H1 (cell line): Measurements from ENCODE around the gene LPAR3. TPM values are rescaled to one million over a fixed set of nuclear protein-coding genes. Genes with fewer than 3 reads are reported as not detected.

ENCODE experiments used
- CTCF ChIA-PET: fragments of 300-600 bp; sonication (Branson Sonifier 250); formaldehyde crosslinking; loops from one replicate; lab custom pipeline; 2021; ENCODE audit not compliant: partially characterized antibody; lab: Charles Lee
- POLR2A ChIA-PET: fragments of 300-600 bp; sonication (Branson Sonifier 250); formaldehyde crosslinking; loops from one replicate; lab custom pipeline; 2021; ENCODE audit warnings: inconsistent platforms; ENCODE audit not compliant: partially characterized antibody; lab: Charles Lee
- DNase-seq, 2 experiments: peaks; one replicate each; pipeline versions ENCODE4 v3.0.0 to v3.0.0-alpha.2; 2010 to 2022; ENCODE audit warnings: low spot score in 2 of 2, low read depth in 1 of 2, mixed read lengths in 1 of 2
- FAIRE-seq: peaks from 2 replicates; lab custom pipeline; 2011; peaks lifted over from hg19 to GRCh38; lab: Jason Lieb, UNC
- H2AFZ ChIP-seq: 2 replicates; pipeline ENCODE4 v1.8.1; 2012; ENCODE audit warnings: low read length, inconsistent platforms
- H2AK5ac ChIP-seq: 2 replicates; pipeline ENCODE4 v1.6.1; 2013; ENCODE audit warnings: low read depth, low read length
- H2BK120ac ChIP-seq: replicated peaks from 2 replicates; pipeline ENCODE3; 2013; ENCODE audit warnings: low read depth, low read length, inconsistent platforms
- H2BK12ac ChIP-seq: 2 replicates; pipeline ENCODE4 v1.6.1; 2013; ENCODE audit warnings: low read depth, low read length
- H2BK15ac ChIP-seq: 2 replicates; pipeline ENCODE4 v1.6.1; 2013; ENCODE audit warnings: low read length
- H2BK20ac ChIP-seq: 2 replicates; pipeline ENCODE4 v1.6.1; 2013; ENCODE audit warnings: low read length
- H2BK5ac ChIP-seq: 2 replicates; pipeline ENCODE4 v1.6.1; 2013; ENCODE audit warnings: low read depth, low read length
- H3K14ac ChIP-seq: 2 replicates; pipeline ENCODE4 v1.6.1; 2013; ENCODE audit warnings: inconsistent platforms; ENCODE audit not compliant: insufficient read length
- H3K18ac ChIP-seq: 2 replicates; pipeline ENCODE4 v1.6.1; 2013; ENCODE audit warnings: low read length; ENCODE audit errors: extremely low read depth
- H3K23ac ChIP-seq: 2 replicates; pipeline ENCODE4 v1.6.1; 2013; ENCODE audit warnings: inconsistent platforms; ENCODE audit not compliant: insufficient read length
- H3K23me2 ChIP-seq: 2 replicates; pipeline ENCODE4 v1.6.1; 2013; ENCODE audit warnings: low read depth, low read length
- H3K27ac ChIP-seq: 2 replicates; pipeline ENCODE4 v1.6.1; 2011; ENCODE audit warnings: low read depth, low read length, inconsistent platforms
- H3K27me3 ChIP-seq, 4 experiments: replicated peaks in 1 of 4; 1 replicate in 1 of 4; 2 replicates in 3 of 4; pipeline versions ENCODE4 v1.6.1 to v1.8.1; 2011 to 2013; ENCODE audit warnings: low read length in 3 of 4, mild to moderate bottlenecking in 3 of 4, inconsistent platforms in 2 of 4, mixed read lengths in 2 of 4, moderate library complexity in 1 of 4; ENCODE audit not compliant: control insufficient read depth in 3 of 4, insufficient read depth in 3 of 4; ENCODE audit errors: extremely low read depth in 1 of 4
- H3K36me3 ChIP-seq, 4 experiments: 2 replicates each; pipeline versions ENCODE4 v1.6.1 to v1.8.1; 2011 to 2013; ENCODE audit warnings: mild to moderate bottlenecking in 4 of 4, low read length in 3 of 4, moderate library complexity in 2 of 4, control low read depth in 1 of 4, inconsistent platforms in 1 of 4; ENCODE audit not compliant: insufficient read depth in 4 of 4, control insufficient read depth in 2 of 4
- H3K4ac ChIP-seq: replicated peaks from 2 replicates; pipeline ENCODE3; 2013; ENCODE audit warnings: low read length, low read depth, mixed read lengths, inconsistent platforms; ENCODE audit not compliant: insufficient read length
- H3K4me1 ChIP-seq, 4 experiments: replicated peaks in 1 of 4; 1 replicate in 1 of 4; 2 replicates in 3 of 4; pipeline versions ENCODE4 v1.6.1 to v1.8.1; 2011 to 2013; ENCODE audit warnings: low read length in 3 of 4, inconsistent platforms in 2 of 4, mixed read lengths in 1 of 4; ENCODE audit not compliant: insufficient read depth in 4 of 4, control insufficient read depth in 3 of 4
- H3K4me2 ChIP-seq, 2 experiments: 2 replicates each; pipeline versions ENCODE4 v1.6.1 to v1.8.1; 2011 to 2013; ENCODE audit warnings: low read depth in 2 of 2, low read length in 2 of 2, control low read depth in 1 of 2, inconsistent platforms in 1 of 2, mild to moderate bottlenecking in 1 of 2; ENCODE audit not compliant: insufficient read depth in 1 of 2
- H3K4me3 ChIP-seq, 4 experiments: fragments of 200-600, 300-600 bp in 1 of 4; sonication (generic), shearing (Covaris generic), sonication (Bioruptor Twin) in 1 of 4; 2 replicates each; pipeline versions ENCODE4 v1.5.1 to v1.8.1; 2011 to 2016; ENCODE audit warnings: low read length in 4 of 4, low read depth in 3 of 4, control low read depth in 2 of 4, inconsistent platforms in 2 of 4, mild to moderate bottlenecking in 2 of 4, mixed read lengths in 1 of 4, moderate library complexity in 1 of 4; ENCODE audit not compliant: insufficient read depth in 2 of 4; ENCODE audit errors: extremely low read depth in 1 of 4
- H3K56ac ChIP-seq: replicated peaks from 2 replicates; pipeline ENCODE3; 2013; ENCODE audit warnings: low read depth, mild to moderate bottlenecking, mixed read lengths, low read length, inconsistent platforms; ENCODE audit not compliant: insufficient read length
- H3K79me1 ChIP-seq: 2 replicates; pipeline ENCODE4 v1.6.1; 2013; ENCODE audit warnings: low read depth, low read length, control low read depth
- H3K79me2 ChIP-seq, 2 experiments: 2 replicates each; pipeline versions ENCODE4 v1.6.1 to v1.8.1; 2012 to 2013; ENCODE audit warnings: low read length in 2 of 2, mild to moderate bottlenecking in 2 of 2, inconsistent platforms in 1 of 2; ENCODE audit not compliant: insufficient read depth in 2 of 2, control insufficient read depth in 1 of 2
- H3K9ac ChIP-seq, 4 experiments: replicated peaks in 1 of 4; 1 replicate in 1 of 4; 2 replicates in 3 of 4; pipeline versions ENCODE4 v1.6.1 to v1.8.1; 2011 to 2013; ENCODE audit warnings: low read depth in 3 of 4, low read length in 3 of 4, control low read depth in 2 of 4, mild to moderate bottlenecking in 2 of 4, moderate library complexity in 2 of 4, inconsistent platforms in 1 of 4; ENCODE audit errors: extremely low read depth in 1 of 4
- H3K9me3 ChIP-seq, 2 experiments: 2 replicates each; pipeline versions ENCODE4 v1.6.1 to v1.8.1; 2012 to 2013; ENCODE audit warnings: mild to moderate bottlenecking in 2 of 2, moderate library complexity in 2 of 2, control low read depth in 1 of 2, inconsistent platforms in 1 of 2, low read depth in 1 of 2, low read length in 1 of 2, mixed read lengths in 1 of 2; ENCODE audit not compliant: insufficient read depth in 2 of 2
- H4K20me1 ChIP-seq, 2 experiments: replicated peaks in 1 of 2; 2 replicates each; pipeline versions ENCODE3 to v1.8.1; 2011 to 2013; ENCODE audit warnings: inconsistent platforms in 2 of 2, low read length in 2 of 2, mild to moderate bottlenecking in 1 of 2; ENCODE audit not compliant: insufficient read depth in 2 of 2, control insufficient read depth in 1 of 2
- H4K5ac ChIP-seq: 2 replicates; pipeline ENCODE4 v1.6.1; 2013; ENCODE audit warnings: low read length, low read depth, mixed read lengths, inconsistent platforms; ENCODE audit not compliant: insufficient read length
- H4K8ac ChIP-seq: 2 replicates; pipeline ENCODE4 v1.8.0; 2013; ENCODE audit warnings: mild to moderate bottlenecking, moderate library complexity, low read length, inconsistent platforms; ENCODE audit not compliant: insufficient read depth; ENCODE audit errors: extremely low read depth
- H4K91ac ChIP-seq: replicated peaks from 2 replicates; pipeline ENCODE3; 2013; ENCODE audit warnings: low read length, mixed read lengths, inconsistent platforms; ENCODE audit not compliant: insufficient read length
- CBX8 ChIP-seq: fragments of 300-800, 300-1000 bp; sonication (generic); IDR thresholded peaks from 2 replicates; pipeline ENCODE4 v1.7.1; 2016; ENCODE audit warnings: low read depth, low read length, borderline replicate concordance
- CHD1 ChIP-seq: IDR thresholded peaks from 2 replicates; pipeline ENCODE4 v1.6.1; 2012; ENCODE audit warnings: low read depth, low read length, improper control_type of control experiment
- CHD2 ChIP-seq: IDR thresholded peaks from 2 replicates; pipeline ENCODE4 v1.6.1; 2012; ENCODE audit warnings: low read length, improper control_type of control experiment
- FOSL1 ChIP-seq: IDR thresholded peaks from 2 replicates; pipeline ENCODE4 v1.6.1; 2011; ENCODE audit warnings: mild to moderate bottlenecking, low read depth, low read length, moderate library complexity; ENCODE audit not compliant: insufficient read depth
- GABPA ChIP-seq: IDR thresholded peaks from 2 replicates; pipeline ENCODE4 v1.6.1; 2011; ENCODE audit warnings: mild to moderate bottlenecking, low read length, moderate library complexity, borderline replicate concordance; ENCODE audit not compliant: insufficient read depth
- MAFK ChIP-seq: IDR thresholded peaks from 2 replicates; pipeline ENCODE4 v1.6.1; 2012; ENCODE audit warnings: low read depth, mild to moderate bottlenecking, improper control_type of control experiment, low read length
- RNF2 ChIP-seq: fragments of 200-900, 300-1000 bp; sonication (generic); IDR thresholded peaks from 2 replicates; pipeline ENCODE4 v1.7.1; 2016; ENCODE audit warnings: borderline replicate concordance, low read depth, mild to moderate bottlenecking, antibody characterized with exemption, low read length; ENCODE audit not compliant: poor library complexity, severe bottlenecking; ENCODE audit errors: missing control alignments
- TAF1 ChIP-seq: IDR thresholded peaks from 2 replicates; pipeline ENCODE4 v1.6.1; 2011; ENCODE audit warnings: mild to moderate bottlenecking, low read depth, low read length
- TBP ChIP-seq: IDR thresholded peaks from 2 replicates; pipeline ENCODE4 v1.6.1; 2011; ENCODE audit warnings: low read depth, low read length, improper control_type of control experiment
- ZNF274 ChIP-seq: IDR thresholded peaks from 2 replicates; pipeline ENCODE4 v1.7.0; 2012; ENCODE audit warnings: low read length, borderline replicate concordance; ENCODE audit errors: extremely low read depth
- WGBS, 2 experiments: shearing (Covaris generic) in 1 of 2; methylation state at CpG; one replicate each; pipeline versions ENCODE4 v1.1.6 to v1.1.7; 2013 to 2015; ENCODE audit warnings: low lambda C conversion rate in 2 of 2, mixed read lengths in 2 of 2, inconsistent platforms in 1 of 2, low coverage in 1 of 2, missing lambda C conversion rate in 1 of 2; ENCODE audit not compliant: insufficient replicate concordance in 2 of 2, insufficient coverage in 1 of 2, insufficient read length in 1 of 2; ENCODE audit errors: extremely low coverage in 1 of 2, missing lambda C conversion rate in 1 of 2; 5-methylcytosine and 5-hydroxymethylcytosine counted together
- polyA plus RNA-seq, 7 experiments: library from polyadenylated mRNA; depleted of rRNA in 3 of 7; stranded (reverse) in 5 of 7; unstranded in 2 of 7; fragments of >200 nt in 5 of 7; fragments of 200-250 nt in 2 of 7; gene quantifications; 1 replicate in 5 of 7; 2 replicates in 1 of 7; 4 replicates in 1 of 7; pipeline versions ENCODE4 v1.2.1 to v1.2.3, GENCODE V29; 2011 to 2013; ENCODE audit warnings: missing spikeins in 2 of 7, mixed read lengths in 2 of 7
- total RNA-seq: library from RNA; stranded (reverse); fragmentation: NEBNext Ultra II Directional; extraction: Animal tissue kit (Norgen Biotek cat#: 25700); gene quantifications from 2 replicates; pipeline ENCODE4 v1.2.1, GENCODE V29; 2021

LPAR3 gene
- total and polyA plus RNA-seq, 2 of the 8 experiments (the other 6 are each of a cell fraction or from before 2014, with no cell fraction given): 17.1 to 25.4 TPM

GRCh38 chr1:84792421-84792820 lies 100.6 kb downstream of the LPAR3 start:
- H2AFZ ChIP-seq: no peak overlapping the region
- no peaks in the 10 kb centered on the region for H3K27me3 ChIP-seq
- no peak overlapping the region for H3K4ac ChIP-seq
- H3K18ac ChIP-seq: no peak overlapping the region
- no peak overlapping the region for H2BK20ac ChIP-seq
- POLR2A ChIA-PET: no interaction called here
- no peak overlapping the region for H3K14ac ChIP-seq
- peaks cover 0 to 2% of the 10 kb centered on the region in 2 experiments; a peak in 2 of 4 replicates for H3K9me3 ChIP-seq
- H3K27ac ChIP-seq: no peak overlapping the region
- no peak overlapping the region for H3K56ac ChIP-seq
- no peak for FAIRE-seq
- WGBS, 2 experiments: 95% methylated on average over 2 of the region's 2 CpGs; no CpG with 5 or more reads in 1 of the 2 experiments
- no peak overlapping the region for H4K91ac ChIP-seq
- H2AK5ac ChIP-seq: no peak overlapping the region
- no peak overlapping the region for H2BK15ac ChIP-seq
- no peaks in the 10 kb centered on the region for H4K20me1 ChIP-seq
- H3K23ac ChIP-seq: no peak overlapping the region
- DNase-seq: no peak
- no peak overlapping the region for H4K5ac ChIP-seq
- no peak overlapping the region for H3K4me2 ChIP-seq
- H4K8ac ChIP-seq: no peak overlapping the region
- CTCF ChIA-PET: interaction anchor here (1.4 to 5.9 kb wide), 2 partner anchors 8 to 17 kb away, joined by 4 to 48 read pairs; no protein-coding TSS in a partner anchor
- no peak overlapping the region for H3K4me3 ChIP-seq
- H3K4me1 ChIP-seq: peaks cover 0 to 4% (median 1%) of the 10 kb centered on the region in 4 experiments; a peak in 1 of 7 replicates
- no peak overlapping the region for H2BK120ac ChIP-seq
- H3K36me3 ChIP-seq: no peaks in the 10 kb centered on the region; a peak in 1 of 8 replicates
- no peaks in the 10 kb centered on the region for H3K23me2 ChIP-seq
- H3K9ac ChIP-seq: no peak overlapping the region
- H2BK5ac ChIP-seq: no peak overlapping the region
- no peaks in the 10 kb centered on the region for H3K79me2 ChIP-seq
- H3K79me1 ChIP-seq: no peaks in the 10 kb centered on the region
- no peak overlapping the region for H2BK12ac ChIP-seq
- no peak for TF ChIP-seq GABPA
- no peak for TF ChIP-seq FOSL1
- TF ChIP-seq TBP: no peak
- no peak for TF ChIP-seq CHD2
- TF ChIP-seq CHD1: no peak
- no peak for TF ChIP-seq RNF2
- TF ChIP-seq CBX8: no peak
- no peak for TF ChIP-seq MAFK
- no peak for TF ChIP-seq ZNF274
- no peak for TF ChIP-seq TAF1
